SK-N-SH treated with all-trans-retinoic acid at 6 μM for 48 hours (cell line): ENCODE results near the gene C9orf50.

Source experiments
- ATAC-seq: fragments of 200-7000 bp; cut with Tn5 transposase; 3 replicates; pipeline ENCODE4 v1.9.1; 2020; ENCODE audit warnings: mild to moderate bottlenecking, moderate library complexity
- ARNTL ChIP-seq: fragments of 450-650 bp; formaldehyde crosslinking; IDR thresholded peaks from 2 replicates; pipeline ENCODE4 v1.5.0; 2020; ENCODE audit warnings: low read depth, mild to moderate bottlenecking, moderate library complexity, borderline replicate concordance
- BACH2 ChIP-seq: fragments of 250-450 bp; sonication (Bioruptor Pico); IDR thresholded peaks from 2 replicates; pipeline ENCODE4 v1.9.0; 2021; ENCODE audit warnings: mild to moderate bottlenecking, borderline replicate concordance
- CSDC2 ChIP-seq: fragments of 250-450 bp; sonication (Bioruptor Pico); IDR thresholded peaks from 2 replicates; pipeline ENCODE4 v1.5.0; 2020; ENCODE audit warnings: mild to moderate bottlenecking, moderate library complexity
- ESRRG ChIP-seq: fragments of 250-450 bp; sonication (Bioruptor Pico); IDR thresholded peaks from 2 replicates; pipeline ENCODE4 v1.6.1; 2021; ENCODE audit warnings: mild to moderate bottlenecking
- GLIS3 ChIP-seq: fragments of 250-450 bp; sonication (Bioruptor Pico); IDR thresholded peaks from 2 replicates; pipeline ENCODE4 v1.5.0; 2020; ENCODE audit warnings: mild to moderate bottlenecking, moderate library complexity
- ISL1 ChIP-seq: fragments of 250-450 bp; sonication (Bioruptor Pico); IDR thresholded peaks from 2 replicates; pipeline ENCODE4 v2.1.2; 2022; ENCODE audit warnings: mild to moderate bottlenecking, moderate library complexity
- OSR1 ChIP-seq: fragments of 250-450 bp; sonication (Bioruptor Pico); IDR thresholded peaks from 2 replicates; pipeline ENCODE4 v1.8.0; 2022; ENCODE audit warnings: moderate library complexity, mild to moderate bottlenecking, inconsistent platforms
- PPARA ChIP-seq: fragments of 250-450 bp; sonication (Bioruptor Pico); IDR thresholded peaks from 2 replicates; pipeline ENCODE4 v1.5.0; 2020; ENCODE audit warnings: mild to moderate bottlenecking, borderline replicate concordance
- RARB ChIP-seq: fragments of 250-450 bp; sonication (Bioruptor Pico); IDR thresholded peaks from 2 replicates; pipeline ENCODE4 v1.8.0; 2021; ENCODE audit warnings: mild to moderate bottlenecking, moderate library complexity
- SNAI2 ChIP-seq: fragments of 250-450 bp; sonication (Bioruptor Pico); IDR thresholded peaks from 2 replicates; pipeline ENCODE4 v1.5.0; 2020; ENCODE audit warnings: mild to moderate bottlenecking, moderate library complexity
- TCF4 ChIP-seq: fragments of 250-450 bp; sonication (Bioruptor Pico); IDR thresholded peaks from 2 replicates; pipeline ENCODE4 v1.8.0; 2021; ENCODE audit warnings: mild to moderate bottlenecking, moderate library complexity, borderline replicate concordance
- TOX ChIP-seq: fragments of 250-450 bp; sonication (Bioruptor Pico); IDR thresholded peaks from 2 replicates; pipeline ENCODE4 v1.8.0; 2021; ENCODE audit warnings: mild to moderate bottlenecking, moderate library complexity, borderline replicate concordance
- ZC3H10 ChIP-seq: fragments of 250-450 bp; sonication (Bioruptor Pico); IDR thresholded peaks from 2 replicates; pipeline ENCODE4 v1.5.1; 2021; ENCODE audit warnings: mild to moderate bottlenecking, moderate library complexity
- ZFP3 ChIP-seq: fragments of 250-450 bp; sonication (Bioruptor Pico); IDR thresholded peaks from 2 replicates; pipeline ENCODE4 v1.5.0; 2020; ENCODE audit warnings: mild to moderate bottlenecking, moderate library complexity
- ZNF565 ChIP-seq: fragments of 450-650 bp; formaldehyde crosslinking; conservative IDR thresholded peaks from 2 replicates; pipeline ENCODE4 v1.5.0; 2020; ENCODE audit warnings: low read depth, mild to moderate bottlenecking, moderate library complexity
- ZNF70 ChIP-seq: fragments of 450-650 bp; formaldehyde crosslinking; IDR thresholded peaks from 2 replicates; pipeline ENCODE4 v1.5.0; 2020; ENCODE audit warnings: mild to moderate bottlenecking, moderate library complexity
- ZNF8 ChIP-seq: fragments of 450-650 bp; formaldehyde crosslinking; IDR thresholded peaks from 2 replicates; pipeline ENCODE4 v1.5.0; 2020; ENCODE audit warnings: mild to moderate bottlenecking, moderate library complexity
- TF ChIP-seq, protein P1 (sequence below): fragments of 250-450 bp; sonication (Bioruptor Pico); IDR thresholded peaks from 2 replicates; pipeline ENCODE4 v1.5.1; 2020; ENCODE audit warnings: low read depth, mild to moderate bottlenecking, moderate library complexity
- TF ChIP-seq, protein P2 (sequence below): fragments of 250-450 bp; sonication (Bioruptor Pico); IDR thresholded peaks from 2 replicates; pipeline ENCODE4 v1.8.0; 2020; ENCODE audit warnings: mild to moderate bottlenecking, moderate library complexity, borderline replicate concordance
- TF ChIP-seq, protein P3 (sequence below): fragments of 250-450 bp; sonication (Bioruptor Pico); IDR thresholded peaks from 2 replicates; pipeline ENCODE4 v1.8.0; 2021; ENCODE audit warnings: low read depth, mild to moderate bottlenecking, moderate library complexity, borderline replicate concordance
- TF ChIP-seq, protein P4 (sequence below): fragments of 250-450 bp; sonication (Bioruptor Pico); IDR thresholded peaks from 2 replicates; pipeline ENCODE4 v1.5.1; 2021; ENCODE audit warnings: mild to moderate bottlenecking, moderate library complexity

The C9orf50 gene

DNA sequence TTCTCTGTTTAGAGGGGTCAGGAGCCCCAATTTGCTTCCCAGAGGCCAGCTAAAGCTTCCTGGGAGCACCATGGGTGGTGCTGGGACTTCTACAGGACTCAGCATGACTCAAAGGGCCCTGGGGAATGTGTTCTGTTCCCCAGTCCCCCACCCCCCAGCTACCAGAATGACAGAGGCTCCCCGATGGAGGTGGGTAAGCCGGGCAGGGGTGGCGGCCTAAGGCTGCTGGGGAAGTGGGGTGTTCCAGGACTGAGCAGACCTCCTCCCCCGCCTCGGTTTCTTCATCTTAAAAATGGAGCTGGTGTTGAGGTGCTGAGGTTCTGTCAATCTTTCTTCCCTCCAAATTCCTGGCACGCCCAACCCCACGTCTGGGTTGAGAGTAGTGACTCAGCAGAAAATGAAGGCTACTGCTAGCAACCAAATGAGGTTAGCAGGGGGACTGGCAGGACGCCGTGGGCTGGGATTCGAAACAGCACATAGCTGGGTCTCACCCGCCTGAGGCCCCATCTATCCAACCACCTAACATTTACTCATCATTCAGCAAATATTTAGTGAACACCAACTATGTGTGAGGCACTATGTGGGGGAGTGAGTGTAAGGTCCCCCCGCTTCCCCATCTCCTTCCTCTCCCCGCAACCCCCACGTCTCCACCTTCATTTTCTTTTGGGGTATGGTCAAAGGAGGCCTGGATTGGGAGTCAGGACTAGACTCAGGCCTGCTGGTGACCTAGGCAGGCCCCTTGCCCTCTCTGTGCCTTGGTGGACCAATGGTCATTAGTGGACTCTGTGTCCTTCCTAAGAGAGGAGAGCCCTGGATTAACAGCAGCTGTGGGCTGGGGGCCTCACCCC, 50.2 kb downstream of the C9orf50 start:
- TF ChIP-seq ARNTL (no peak), OSR1 (CRISPR knock-in tag) (no peak), ZFP3 (CRISPR knock-in tag) (no peak), PPARA (CRISPR knock-in tag) (no peak), BACH2 (CRISPR knock-in tag) (no peak; the same call in 1 of the 2 replicates), ZNF565 (no peak), CSDC2 (no peak), GLIS3 (CRISPR knock-in tag) (no peak), SNAI2 (no peak)
- TF ChIP-seq, protein P1, sequence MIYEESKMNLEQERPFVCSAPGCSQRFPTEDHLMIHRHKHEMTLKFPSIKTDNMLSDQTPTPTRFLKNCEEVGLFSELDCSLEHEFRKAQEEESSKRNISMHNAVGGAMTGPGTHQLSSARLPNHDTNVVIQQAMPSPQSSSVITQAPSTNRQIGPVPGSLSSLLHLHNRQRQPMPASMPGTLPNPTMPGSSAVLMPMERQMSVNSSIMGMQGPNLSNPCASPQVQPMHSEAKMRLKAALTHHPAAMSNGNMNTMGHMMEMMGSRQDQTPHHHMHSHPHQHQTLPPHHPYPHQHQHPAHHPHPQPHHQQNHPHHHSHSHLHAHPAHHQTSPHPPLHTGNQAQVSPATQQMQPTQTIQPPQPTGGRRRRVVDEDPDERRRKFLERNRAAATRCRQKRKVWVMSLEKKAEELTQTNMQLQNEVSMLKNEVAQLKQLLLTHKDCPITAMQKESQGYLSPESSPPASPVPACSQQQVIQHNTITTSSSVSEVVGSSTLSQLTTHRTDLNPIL (CRISPR knock-in tag): no peak
- TF ChIP-seq, protein P2, sequence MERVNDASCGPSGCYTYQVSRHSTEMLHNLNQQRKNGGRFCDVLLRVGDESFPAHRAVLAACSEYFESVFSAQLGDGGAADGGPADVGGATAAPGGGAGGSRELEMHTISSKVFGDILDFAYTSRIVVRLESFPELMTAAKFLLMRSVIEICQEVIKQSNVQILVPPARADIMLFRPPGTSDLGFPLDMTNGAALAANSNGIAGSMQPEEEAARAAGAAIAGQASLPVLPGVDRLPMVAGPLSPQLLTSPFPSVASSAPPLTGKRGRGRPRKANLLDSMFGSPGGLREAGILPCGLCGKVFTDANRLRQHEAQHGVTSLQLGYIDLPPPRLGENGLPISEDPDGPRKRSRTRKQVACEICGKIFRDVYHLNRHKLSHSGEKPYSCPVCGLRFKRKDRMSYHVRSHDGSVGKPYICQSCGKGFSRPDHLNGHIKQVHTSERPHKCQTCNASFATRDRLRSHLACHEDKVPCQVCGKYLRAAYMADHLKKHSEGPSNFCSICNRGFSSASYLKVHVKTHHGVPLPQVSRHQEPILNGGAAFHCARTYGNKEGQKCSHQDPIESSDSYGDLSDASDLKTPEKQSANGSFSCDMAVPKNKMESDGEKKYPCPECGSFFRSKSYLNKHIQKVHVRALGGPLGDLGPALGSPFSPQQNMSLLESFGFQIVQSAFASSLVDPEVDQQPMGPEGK (CRISPR knock-in tag): no peak
- TF ChIP-seq, protein P3, sequence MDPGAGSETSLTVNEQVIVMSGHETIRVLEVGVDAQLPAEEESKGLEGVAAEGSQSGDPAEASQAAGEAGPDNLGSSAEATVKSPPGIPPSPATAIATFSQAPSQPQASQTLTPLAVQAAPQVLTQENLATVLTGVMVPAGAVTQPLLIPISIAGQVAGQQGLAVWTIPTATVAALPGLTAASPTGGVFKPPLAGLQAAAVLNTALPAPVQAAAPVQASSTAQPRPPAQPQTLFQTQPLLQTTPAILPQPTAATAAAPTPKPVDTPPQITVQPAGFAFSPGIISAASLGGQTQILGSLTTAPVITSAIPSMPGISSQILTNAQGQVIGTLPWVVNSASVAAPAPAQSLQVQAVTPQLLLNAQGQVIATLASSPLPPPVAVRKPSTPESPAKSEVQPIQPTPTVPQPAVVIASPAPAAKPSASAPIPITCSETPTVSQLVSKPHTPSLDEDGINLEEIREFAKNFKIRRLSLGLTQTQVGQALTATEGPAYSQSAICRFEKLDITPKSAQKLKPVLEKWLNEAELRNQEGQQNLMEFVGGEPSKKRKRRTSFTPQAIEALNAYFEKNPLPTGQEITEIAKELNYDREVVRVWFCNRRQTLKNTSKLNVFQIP: no peak
- peak; percentile 47 for ATAC-seq

DNA sequence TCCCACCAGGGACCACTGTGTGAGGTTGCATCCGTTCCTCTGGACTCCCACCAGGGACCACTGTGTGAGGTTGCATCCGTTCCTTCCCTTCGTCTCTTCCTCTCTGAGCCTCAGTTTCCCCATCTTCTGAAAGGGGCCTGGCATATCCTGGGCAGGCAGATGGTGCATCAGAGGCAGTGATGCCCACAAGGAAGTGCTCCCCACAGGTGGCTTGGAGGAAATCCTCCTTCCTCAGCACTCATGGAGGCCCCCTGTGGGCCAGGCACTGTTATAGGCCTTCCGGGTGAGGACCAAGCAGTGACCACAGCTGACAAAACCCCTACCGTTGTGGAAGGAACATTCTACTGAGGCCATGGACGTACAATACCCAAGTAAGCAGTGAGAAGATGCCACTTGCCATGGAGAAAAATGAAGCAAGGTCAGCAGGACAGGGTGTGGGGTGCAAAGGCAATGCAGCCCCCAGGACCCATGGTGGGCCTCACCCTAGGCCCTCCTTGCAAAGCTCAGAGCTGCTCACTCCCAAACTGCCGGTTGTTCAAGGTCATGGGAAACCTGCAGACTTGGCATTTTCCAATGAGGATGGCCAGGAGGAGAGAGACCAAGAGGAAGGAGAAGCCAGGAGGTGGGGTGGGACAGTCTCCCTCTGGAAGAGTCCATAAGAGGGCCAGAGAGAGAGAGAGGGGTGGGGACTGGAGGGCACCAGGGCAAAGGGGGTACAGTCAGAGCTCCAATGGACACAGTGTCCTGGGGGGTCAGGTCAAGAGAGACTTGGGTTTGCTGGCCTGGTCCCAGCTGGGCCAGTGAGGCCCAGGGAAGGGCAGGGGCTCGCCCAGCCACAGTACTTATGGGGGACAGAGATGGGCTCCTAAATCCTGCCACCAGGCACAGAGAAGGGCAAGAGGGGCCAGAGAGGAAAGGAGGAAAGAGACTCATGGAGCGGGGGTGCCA, 51.1 kb downstream of the C9orf50 start:
- peak; percentile 43 for ATAC-seq
- no peak for TF ChIP-seq GLIS3 (CRISPR knock-in tag)
- 0 out of 2 replicates have a peak, but pooled peaks have one; percentile 9 for TF ChIP-seq SNAI2

DNA sequence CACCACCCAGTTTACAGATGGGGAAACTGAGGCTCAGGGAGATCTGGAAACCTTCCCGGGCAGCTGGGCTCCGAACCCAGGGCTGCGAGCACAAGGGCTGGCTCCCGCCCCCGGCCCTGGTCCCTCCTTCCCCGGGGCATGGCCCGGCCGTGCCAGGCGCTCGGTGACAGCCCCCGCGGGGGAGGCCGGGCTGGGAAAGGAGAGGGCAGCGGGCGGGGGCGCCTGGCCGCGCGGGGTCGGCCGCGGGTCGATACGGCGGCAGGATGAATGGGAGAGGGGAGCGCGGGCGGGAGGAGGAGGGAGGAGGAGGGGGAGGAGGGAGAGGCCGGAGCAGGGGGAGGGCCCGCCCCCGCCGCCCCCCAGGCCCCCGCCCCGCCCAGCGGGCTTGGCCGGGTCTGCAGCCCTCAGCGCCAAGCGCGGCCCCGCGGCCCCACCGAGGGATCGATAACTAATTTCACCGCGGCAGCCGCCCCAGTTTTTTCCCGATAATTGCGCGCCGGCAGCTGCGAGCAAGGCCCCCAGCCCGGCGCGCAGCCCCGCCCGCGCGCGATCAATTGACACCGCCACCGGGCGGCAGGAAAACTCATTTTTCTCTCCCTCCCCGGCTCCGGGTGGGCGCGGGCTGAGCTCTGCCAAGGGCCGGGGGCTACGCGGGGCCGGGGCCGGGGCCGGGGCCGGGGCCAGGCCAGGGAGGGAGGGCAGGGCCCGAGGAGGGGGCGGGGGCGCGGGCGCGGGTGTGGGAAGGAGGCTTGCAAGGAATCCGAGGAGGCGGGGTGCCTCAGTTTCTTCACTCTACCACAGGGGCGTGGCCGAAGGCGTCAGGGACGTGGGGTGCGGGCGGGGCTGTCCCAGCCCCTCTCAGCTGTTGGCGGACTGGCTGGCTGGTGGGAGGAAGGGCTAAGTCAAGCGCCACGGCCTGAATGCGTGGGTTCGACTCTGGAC, 52.1 kb downstream of the C9orf50 start:
- ATAC-seq: peak; percentile 50
- TF ChIP-seq ISL1 (CRISPR knock-in tag): no peak
- no peak for TF ChIP-seq PPARA (CRISPR knock-in tag)
- no peak for TF ChIP-seq RARB
- TF ChIP-seq ZNF8 (CRISPR knock-in tag): no peak
- no peak for TF ChIP-seq ZNF70 (CRISPR knock-in tag)
- no peak for TF ChIP-seq ZC3H10 (CRISPR knock-in tag)
- TF ChIP-seq ESRRG: no peak
- TF ChIP-seq, protein P4, sequence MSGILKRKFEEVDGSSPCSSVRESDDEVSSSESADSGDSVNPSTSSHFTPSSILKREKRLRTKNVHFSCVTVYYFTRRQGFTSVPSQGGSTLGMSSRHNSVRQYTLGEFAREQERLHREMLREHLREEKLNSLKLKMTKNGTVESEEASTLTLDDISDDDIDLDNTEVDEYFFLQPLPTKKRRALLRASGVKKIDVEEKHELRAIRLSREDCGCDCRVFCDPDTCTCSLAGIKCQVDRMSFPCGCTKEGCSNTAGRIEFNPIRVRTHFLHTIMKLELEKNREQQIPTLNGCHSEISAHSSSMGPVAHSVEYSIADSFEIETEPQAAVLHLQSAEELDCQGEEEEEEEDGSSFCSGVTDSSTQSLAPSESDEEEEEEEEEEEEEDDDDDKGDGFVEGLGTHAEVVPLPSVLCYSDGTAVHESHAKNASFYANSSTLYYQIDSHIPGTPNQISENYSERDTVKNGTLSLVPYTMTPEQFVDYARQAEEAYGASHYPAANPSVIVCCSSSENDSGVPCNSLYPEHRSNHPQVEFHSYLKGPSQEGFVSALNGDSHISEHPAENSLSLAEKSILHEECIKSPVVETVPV (CRISPR knock-in tag): no peak
- TF ChIP-seq BACH2 (CRISPR knock-in tag): no peak
- TF ChIP-seq, protein P2 (CRISPR knock-in tag): no peak
- no peak for TF ChIP-seq ARNTL
- TF ChIP-seq, protein P3: no peak
- TF ChIP-seq SNAI2: no peak
- no peak for TF ChIP-seq ZNF565
- no peak for TF ChIP-seq TCF4
- TF ChIP-seq, protein P1 (CRISPR knock-in tag): no peak
- no peak for TF ChIP-seq OSR1 (CRISPR knock-in tag)
- TF ChIP-seq TOX (CRISPR knock-in tag): no peak
- TF ChIP-seq ZFP3 (CRISPR knock-in tag): no peak
